ENCODE data around the gene TPH2. TPM values are rescaled to one million over a fixed set of nuclear protein-coding genes. Genes with fewer than 3 reads are reported as not detected.

The TPH2 gene
- polyA plus RNA-seq, 2 of the 4 experiments (the other 2 are of a cell fraction), result not detected

DNA sequence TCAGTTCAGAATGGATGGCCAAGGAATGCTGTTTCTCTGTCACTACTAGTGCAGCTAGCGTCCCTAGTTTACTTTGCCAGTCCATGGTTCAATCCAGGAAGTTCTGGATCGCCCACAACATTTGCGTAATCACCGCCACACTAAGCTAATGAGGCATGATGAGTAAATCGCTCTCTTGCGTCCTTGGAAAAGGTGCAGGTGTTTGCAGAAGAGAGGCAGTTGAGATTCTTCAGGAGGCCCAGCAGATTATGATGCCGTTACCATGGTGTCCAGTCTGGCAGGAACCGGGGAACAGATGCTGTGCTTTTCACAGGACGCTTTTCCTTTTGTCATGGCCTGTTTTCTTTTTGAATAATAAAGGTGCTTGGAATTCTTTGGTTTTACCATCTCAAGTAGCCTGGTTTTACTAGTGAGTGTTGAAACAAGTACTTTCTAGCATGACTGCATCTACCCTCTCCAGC lies 9.0 kb downstream of the TPH2 start:
- Histone ChIP-seq H3K9me3 (no peaks in the 10 kb centered on the region), H3K4me1 (no peaks in the 10 kb centered on the region), H3K4me2 (no peak overlapping the region), H3K4me3 (no peak overlapping the region), H3K27ac (no peak overlapping the region)
- no peak for FAIRE-seq
- ChIA-PET POLR2A (no interaction called here), CTCF (interaction anchor here (1.3 kb wide), 1 partner anchor 9 kb away, joined by 3 read pairs; no protein-coding TSS in a partner anchor)
- 48% methylated on average over 9 of the region's 9 CpGs for WGBS (ENCODE audit: missing lambda C conversion rate)
- DNase-seq (ENCODE audit: low read depth in 1 of 2, low spot score in 1 of 2), result no peak
- no peak for ATAC-seq
- no peak for TF ChIP-seq SREBF2 (IDR thresholded peaks at IDR 0.05)

GRCh38 chr12:71948390-71948789 lies 9.7 kb downstream of the TPH2 start:
- H3K4me3 ChIP-seq, result no peak overlapping the region
- POLR2A ChIA-PET, result no interaction called here
- H3K27ac ChIP-seq, result no peak overlapping the region
- no peak for ATAC-seq
- CTCF ChIA-PET, result no interaction called here
- WGBS (ENCODE audit: missing lambda C conversion rate), result 23% methylated on average over 3 of the region's 3 CpGs
- TF ChIP-seq ZNF302 (CRISPR knock-in tag; IDR thresholded peaks at IDR 0.05), result no peak
- TF ChIP-seq RNF2 (IDR thresholded peaks at IDR 0.05; ENCODE audit: borderline replicate concordance, low read depth), result no peak
- TF ChIP-seq, protein P1, sequence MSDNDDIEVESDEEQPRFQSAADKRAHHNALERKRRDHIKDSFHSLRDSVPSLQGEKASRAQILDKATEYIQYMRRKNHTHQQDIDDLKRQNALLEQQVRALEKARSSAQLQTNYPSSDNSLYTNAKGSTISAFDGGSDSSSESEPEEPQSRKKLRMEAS (IDR thresholded peaks at IDR 0.05), result no peak
- no peak for TF ChIP-seq SMC3 (IDR thresholded peaks at IDR 0.05)
- TF ChIP-seq MAZ (IDR thresholded peaks at IDR 0.05; ENCODE audit: borderline replicate concordance, low read depth, low read length), result no peak
- TF ChIP-seq HEYL (CRISPR knock-in tag; IDR thresholded peaks at IDR 0.05), result no peak
- TF ChIP-seq RFX5 (IDR thresholded peaks at IDR 0.05), result no peak
- TF ChIP-seq, protein P2, sequence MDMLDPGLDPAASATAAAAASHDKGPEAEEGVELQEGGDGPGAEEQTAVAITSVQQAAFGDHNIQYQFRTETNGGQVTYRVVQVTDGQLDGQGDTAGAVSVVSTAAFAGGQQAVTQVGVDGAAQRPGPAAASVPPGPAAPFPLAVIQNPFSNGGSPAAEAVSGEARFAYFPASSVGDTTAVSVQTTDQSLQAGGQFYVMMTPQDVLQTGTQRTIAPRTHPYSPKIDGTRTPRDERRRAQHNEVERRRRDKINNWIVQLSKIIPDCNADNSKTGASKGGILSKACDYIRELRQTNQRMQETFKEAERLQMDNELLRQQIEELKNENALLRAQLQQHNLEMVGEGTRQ (IDR thresholded peaks at IDR 0.05), result no peak
- TF ChIP-seq EHF (CRISPR knock-in tag; IDR thresholded peaks at IDR 0.05), result no peak
- no peak for TF ChIP-seq FOXS1 (CRISPR knock-in tag; IDR thresholded peaks at IDR 0.05)
- TF ChIP-seq ZC3H11A (IDR thresholded peaks at IDR 0.05), result no peak
- no peak for TF ChIP-seq KDM5A (IDR thresholded peaks at IDR 0.05)
- TF ChIP-seq HES2 (IDR thresholded peaks at IDR 0.05), result no peak
- no peak for TF ChIP-seq KDM1A (IDR thresholded peaks at IDR 0.05; ENCODE audit: low read depth)
- TF ChIP-seq ELK1 (IDR thresholded peaks at IDR 0.05; ENCODE audit: low read depth, low read length), result no peak
- TF ChIP-seq GATA3 (IDR thresholded peaks at IDR 0.05; ENCODE audit: borderline replicate concordance), result no peak
- no peak for TF ChIP-seq ZFP36 (IDR thresholded peaks at IDR 0.05; ENCODE audit: borderline replicate concordance, partially characterized antibody)
- TF ChIP-seq FOSL2 (IDR thresholded peaks at IDR 0.05), result no peak
- no peak for TF ChIP-seq FOSL2 (CRISPR knock-in tag; IDR thresholded peaks at IDR 0.05)
- no peak for TF ChIP-seq NPAS2 (CRISPR knock-in tag; IDR thresholded peaks at IDR 0.05; ENCODE audit: borderline replicate concordance)
- FAIRE-seq, result no peak
- no peaks in the 10 kb centered on the region for H3K4me1 ChIP-seq
- no peaks in the 10 kb centered on the region for H3K9me3 ChIP-seq
- H3K4me2 ChIP-seq, result no peak overlapping the region
- DNase-seq (ENCODE audit: low read depth in 1 of 2, low spot score in 1 of 2), result no peak

- ATAC-seq (no peak), DNase-seq (ENCODE audit: low read depth in 1 of 2, low spot score in 1 of 2) (no peak), FAIRE-seq (no peak)
- Histone ChIP-seq H3K9me3 (no peaks in the 10 kb centered on the region), H3K4me3 (no peak overlapping the region), H3K4me2 (no peak overlapping the region), H3K27ac (no peak overlapping the region), H3K4me1 (no peaks in the 10 kb centered on the region)
- TF ChIP-seq HDAC2 (IDR thresholded peaks at IDR 0.05), result no peak
- TF ChIP-seq RCOR1 (IDR thresholded peaks at IDR 0.05; ENCODE audit: low read depth, low read length), result no peak
- no peak for TF ChIP-seq HES2 (IDR thresholded peaks at IDR 0.05)
- no peak for TF ChIP-seq MYC (IDR thresholded peaks at IDR 0.05; ENCODE audit: borderline replicate concordance, low read length)
- no peak for TF ChIP-seq TP53 (CRISPR knock-in tag; IDR thresholded peaks at IDR 0.05)
- ChIA-PET POLR2A (no interaction called here), CTCF (no interaction called here)
- 65% methylated on average over 3 of the region's 3 CpGs for WGBS (ENCODE audit: missing lambda C conversion rate)
Observed at GRCh38 chr12:71949646-71950045, 11.0 kb downstream of the TPH2 start.
